Measurements from ENCODE around the gene SPACA9. TPM values are rescaled to one million over a fixed set of nuclear protein-coding genes. Genes with fewer than 3 reads are reported as not detected.

Gene SPACA9
- total RNA-seq, 4 donors from 2014 or later = 8.7 to 10.3 (median 9.9) TPM

GRCh38 chr9:132908635-132909034 lies 29.9 kb downstream of the SPACA9 start:
- 84% methylated on average over 7 of the region's 7 CpGs for WGBS
- H3K27me3 ChIP-seq = no peaks in the 10 kb centered on the region

GRCh38 chr9:132909311-132909710 lies 30.6 kb downstream of the SPACA9 start:
- TF ChIP-seq POLR2AphosphoS5 (IDR thresholded peaks at IDR 0.05) = no peak
- no peak for TF ChIP-seq POLR2A (IDR thresholded peaks at IDR 0.05)
- TF ChIP-seq CTCF (IDR thresholded peaks at IDR 0.05) = no peak
- TF ChIP-seq EP300 (IDR thresholded peaks at IDR 0.05) = no peak
- Histone ChIP-seq H3K27ac (no peak overlapping the region), H3K27me3 (no peaks in the 10 kb centered on the region), H3K9me3 (no peaks in the 10 kb centered on the region), H3K36me3 (peaks cover 78% of the 10 kb centered on the region), H3K4me1 (no peaks in the 10 kb centered on the region), H3K4me3 (no peak overlapping the region)
- whole genome bisulfite sequencing = 82% methylated on average over 2 of the region's 2 CpGs
- no peak for DNase-seq (ENCODE audit: low spot score in 2 of 2)

More at GRCh38 chr9:132908635-132909034, 29.9 kb downstream of the SPACA9 start:
- Histone ChIP-seq H3K9me3 (no peaks in the 10 kb centered on the region), H3K4me1 (no peaks in the 10 kb centered on the region), H3K4me3 (no peak overlapping the region), H3K27ac (no peak overlapping the region), H3K36me3 (peaks cover 83% of the 10 kb centered on the region)
- DNase-seq (ENCODE audit: low spot score in 2 of 2) = no peak
- TF ChIP-seq CTCF (IDR thresholded peaks at IDR 0.05) = no peak
- TF ChIP-seq EP300 (IDR thresholded peaks at IDR 0.05) = no peak
- no peak for TF ChIP-seq POLR2AphosphoS5 (IDR thresholded peaks at IDR 0.05)
- no peak for TF ChIP-seq POLR2A (IDR thresholded peaks at IDR 0.05)

GRCh38 chr9:132910376-132910775 lies 31.7 kb downstream of the SPACA9 start:
- WGBS = 84% methylated on average over 6 of the region's 6 CpGs
- H3K36me3 ChIP-seq = peaks cover 78% of the 10 kb centered on the region
- no peak for DNase-seq (ENCODE audit: low spot score in 2 of 2)

GRCh38 chr9:132912131-132912530 lies 33.4 kb downstream of the SPACA9 start:
- no peak for TF ChIP-seq POLR2AphosphoS5 (IDR thresholded peaks at IDR 0.05)
- no peak for TF ChIP-seq POLR2A (IDR thresholded peaks at IDR 0.05)
- no peak for TF ChIP-seq EP300 (IDR thresholded peaks at IDR 0.05)
- TF ChIP-seq CTCF (IDR thresholded peaks at IDR 0.05) = no peak

More at GRCh38 chr9:132910376-132910775, 31.7 kb downstream of the SPACA9 start:
- TF ChIP-seq CTCF (IDR thresholded peaks at IDR 0.05) = no peak
- no peak for TF ChIP-seq POLR2AphosphoS5 (IDR thresholded peaks at IDR 0.05)
- H3K9me3 ChIP-seq = no peaks in the 10 kb centered on the region
- no peak overlapping the region for H3K4me3 ChIP-seq
- H3K27me3 ChIP-seq = no peaks in the 10 kb centered on the region
- no peak overlapping the region for H3K27ac ChIP-seq
- no peaks in the 10 kb centered on the region for H3K4me1 ChIP-seq

GRCh38 chr9:132914924-132915323 lies 36.2 kb downstream of the SPACA9 start:
- H3K36me3 ChIP-seq = peaks cover 87% of the 10 kb centered on the region
- DNase-seq (ENCODE audit: low spot score in 2 of 2) = no peak
- H3K27me3 ChIP-seq = no peaks in the 10 kb centered on the region
- no peak overlapping the region for H3K4me3 ChIP-seq
- H3K27ac ChIP-seq = no peak overlapping the region
- H3K4me1 ChIP-seq = no peaks in the 10 kb centered on the region
- no peak for TF ChIP-seq POLR2A (IDR thresholded peaks at IDR 0.05)
- no peak for TF ChIP-seq CTCF (IDR thresholded peaks at IDR 0.05)
- TF ChIP-seq EP300 (IDR thresholded peaks at IDR 0.05) = no peak
- no peaks in the 10 kb centered on the region for H3K9me3 ChIP-seq
- WGBS = over 99% methylated on average over 6 of the region's 6 CpGs

More at GRCh38 chr9:132912131-132912530, 33.4 kb downstream of the SPACA9 start:
- H3K4me3 ChIP-seq = no peak overlapping the region
- H3K4me1 ChIP-seq = no peaks in the 10 kb centered on the region
- no peak overlapping the region for H3K27ac ChIP-seq
- H3K9me3 ChIP-seq = no peaks in the 10 kb centered on the region
- whole genome bisulfite sequencing = 96% methylated on average over 4 of the region's 4 CpGs
- no peaks in the 10 kb centered on the region for H3K27me3 ChIP-seq
- H3K36me3 ChIP-seq = peaks cover 83% of the 10 kb centered on the region
- DNase-seq (ENCODE audit: low spot score in 2 of 2) = no peak

All from suprapubic skin (tissue), 4 donors.